Brain microvascular endothelial cell (primary cell): ENCODE data around the gene LSM14A.
"Not testable (repeated sequence)": the region's sequence is repeated elsewhere in the genome, so short reads cannot be mapped to it uniquely, and the experiment has no call there.

ENCODE experiments used
- DNase-seq: peaks from one replicate; pipeline ENCODE4 v3.0.0-alpha.2; 2020
- H3K27ac ChIP-seq: fragments of 250-450 bp; sonication (Bioruptor Pico); 2 replicates; pipeline ENCODE4 v1.5.1; 2020; ENCODE audit warnings: mild to moderate bottlenecking, moderate library complexity
- H3K27me3 ChIP-seq: fragments of 250-450 bp; sonication (Bioruptor Pico); replicated peaks from 2 replicates; pipeline ENCODE4 v1.5.1; 2020; ENCODE audit warnings: mild to moderate bottlenecking
- H3K36me3 ChIP-seq: fragments of 250-450 bp; sonication (Bioruptor Pico); replicated peaks from 2 replicates; pipeline ENCODE4 v1.5.1; 2020; ENCODE audit warnings: mild to moderate bottlenecking
- H3K4me3 ChIP-seq: 2 replicates; pipeline ENCODE4 v1.5.1; 2011; ENCODE audit warnings: low read depth, mild to moderate bottlenecking, control low read depth, low read length, moderate library complexity
- CTCF ChIP-seq: IDR thresholded peaks from 2 replicates; pipeline ENCODE4 v1.5.1; 2011; ENCODE audit warnings: low read depth, mild to moderate bottlenecking, moderate library complexity, low read length, control low read depth, inconsistent platforms; ENCODE audit errors: missing control alignments
- in situ Hi-C: cut with HindIII; loops from 2 replicates; pipeline ENCODE4 v1.10.0; 2017; ENCODE audit warnings: low sequenced_read_pairs, low pct_ligation_motif_present

Gene LSM14A

GRCh38 chr19:34151439-34151838 lies 20.9 kb upstream of the LSM14A start:
- no peak for TF ChIP-seq CTCF
- Histone ChIP-seq H3K27ac (no peak overlapping the region), H3K36me3 (no peaks in the 10 kb centered on the region), H3K27me3 (no peaks in the 10 kb centered on the region), H3K4me3 (no peak overlapping the region)
- in situ Hi-C loops, result no loop called here
- DNase-seq, result no peak

DNA sequence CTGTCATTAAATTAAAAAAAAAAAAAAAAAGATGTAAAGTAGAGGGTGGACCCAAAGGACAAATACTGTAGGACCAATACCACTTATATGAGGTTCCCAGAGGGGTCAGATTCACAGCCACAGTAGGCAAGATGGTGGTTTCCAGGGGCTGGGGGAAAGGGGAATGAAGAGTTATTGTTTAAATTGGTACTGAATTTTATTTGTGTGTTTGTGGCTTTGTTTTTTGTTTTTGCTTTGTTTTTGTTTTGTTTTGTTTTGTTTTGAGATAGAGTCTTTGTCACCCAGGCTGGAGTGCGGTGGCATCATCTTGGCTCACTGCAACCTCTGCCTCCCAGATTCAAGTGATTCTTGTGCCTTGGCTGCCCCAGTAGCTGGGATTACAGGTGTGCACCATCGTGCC lies 17.9 kb upstream of the LSM14A start:
- Histone ChIP-seq H3K36me3 (no peaks in the 10 kb centered on the region), H3K4me3 (no peak overlapping the region), H3K27me3 (no peaks in the 10 kb centered on the region), H3K27ac (no peak overlapping the region)
- no peak for DNase-seq
- in situ Hi-C loops, result no loop called here
- no peak for TF ChIP-seq CTCF

- DNase-seq, result peak; percentile 8
- H3K36me3 ChIP-seq, result no peaks in the 10 kb centered on the region
- no peak overlapping the region for H3K27ac ChIP-seq
- no peaks in the 10 kb centered on the region for H3K27me3 ChIP-seq
- in situ Hi-C loops, result no loop called here
- no peak overlapping the region for H3K4me3 ChIP-seq
- no peak for TF ChIP-seq CTCF
Observed at GRCh38 chr19:34155686-34156085, 16.6 kb upstream of the LSM14A start.

DNA sequence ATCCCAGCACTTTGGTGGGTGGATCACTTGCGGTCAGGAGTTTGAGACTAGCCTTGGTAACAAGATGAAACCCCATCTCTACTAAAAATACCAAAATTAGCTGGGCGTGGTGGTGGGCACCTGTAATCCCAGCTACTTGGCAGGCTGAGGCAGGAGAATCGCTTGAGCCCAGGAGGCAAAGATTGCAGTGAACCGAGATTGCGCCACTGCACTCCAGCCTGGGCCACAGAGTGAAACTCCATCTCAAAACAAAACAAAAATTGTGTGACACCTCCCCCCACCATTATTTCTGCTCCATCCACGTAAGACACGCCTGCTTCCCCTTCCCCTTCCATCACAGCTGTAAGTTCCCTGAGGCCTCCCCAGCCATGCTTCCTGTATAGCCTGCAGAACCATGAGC lies 13.3 kb upstream of the LSM14A start:
- in situ Hi-C loops, H3K27me3 ChIP-seq, H3K27ac ChIP-seq, H3K4me3 ChIP-seq, H3K36me3 ChIP-seq, DNase-seq: not testable (repeated sequence)

DNA sequence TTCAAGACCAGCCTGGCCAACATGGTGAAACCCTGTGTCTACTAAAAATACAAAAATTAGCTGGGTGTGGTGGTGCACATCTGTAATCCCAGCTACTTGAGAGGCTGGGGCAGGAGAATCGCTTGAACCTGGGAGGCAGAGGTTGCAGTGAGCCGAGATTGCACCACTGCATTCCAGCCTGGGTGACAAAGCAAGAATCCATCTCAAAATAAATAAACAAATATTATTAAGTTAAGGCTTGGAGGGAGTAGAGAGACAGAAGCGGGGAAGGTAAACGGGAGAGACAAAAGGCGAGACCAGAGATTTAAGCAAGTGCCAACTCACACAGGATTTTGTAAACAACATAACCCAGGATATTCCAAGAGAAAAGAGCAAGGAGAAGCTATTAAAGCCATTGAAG lies 12.8 kb upstream of the LSM14A start:
- H3K27ac ChIP-seq, in situ Hi-C loops, DNase-seq: not testable (repeated sequence)

DNA sequence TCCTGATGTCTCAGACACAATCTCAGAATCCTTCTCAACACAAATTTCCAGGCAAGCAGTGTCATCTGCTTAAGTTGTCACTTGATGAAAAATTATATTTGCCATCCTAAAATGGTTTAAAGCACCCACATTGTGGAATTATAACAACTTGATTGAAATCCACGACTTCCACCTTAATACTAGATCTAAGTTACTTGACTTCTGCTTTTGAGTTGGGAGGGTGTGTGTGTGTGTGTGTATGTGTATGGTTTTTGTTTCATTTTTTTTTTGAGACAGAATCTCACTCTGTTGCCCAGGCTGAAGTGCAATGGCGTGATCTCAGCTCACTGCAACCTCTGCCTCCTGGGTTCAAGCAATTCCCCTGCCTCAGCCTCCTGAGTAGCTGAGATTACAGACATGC lies 10.4 kb upstream of the LSM14A start:
- DNase-seq, H3K36me3 ChIP-seq, in situ Hi-C loops, H3K4me3 ChIP-seq, H3K27me3 ChIP-seq, H3K27ac ChIP-seq: not testable (repeated sequence)

More for the DNA sequence above, 12.8 kb upstream of the LSM14A start:
- not testable (repeated sequence) for H3K4me3 ChIP-seq, H3K36me3 ChIP-seq, H3K27me3 ChIP-seq

DNA sequence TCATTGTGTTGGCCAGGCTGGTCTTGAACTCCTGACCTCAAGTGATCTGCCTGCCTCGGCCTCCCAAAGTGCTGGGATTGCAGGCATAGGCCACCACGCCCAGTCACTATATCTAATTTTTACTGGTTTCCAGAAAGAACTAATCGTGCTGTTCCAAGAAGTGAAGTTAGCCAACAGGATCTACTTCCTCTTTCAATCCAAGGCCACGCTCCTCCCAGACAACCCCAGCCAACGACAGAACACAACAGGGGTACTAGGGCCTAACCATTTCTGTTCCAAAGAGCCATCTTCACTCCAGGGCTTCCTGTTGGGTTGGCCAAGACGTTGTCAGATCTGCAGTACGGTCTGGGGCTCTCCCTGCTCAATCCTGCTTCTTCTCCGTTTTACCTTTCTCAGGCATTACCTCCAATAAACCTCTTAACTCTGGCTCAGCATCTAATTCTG lies 7.0 kb upstream of the LSM14A start:
- no peaks in the 10 kb centered on the region for H3K27me3 ChIP-seq
- no peaks in the 10 kb centered on the region for H3K36me3 ChIP-seq
- TF ChIP-seq CTCF, result no peak
- H3K27ac ChIP-seq, result no peak overlapping the region
- no peak overlapping the region for H3K4me3 ChIP-seq
- DNase-seq, result no peak
- in situ Hi-C loops, result no loop called here

DNA sequence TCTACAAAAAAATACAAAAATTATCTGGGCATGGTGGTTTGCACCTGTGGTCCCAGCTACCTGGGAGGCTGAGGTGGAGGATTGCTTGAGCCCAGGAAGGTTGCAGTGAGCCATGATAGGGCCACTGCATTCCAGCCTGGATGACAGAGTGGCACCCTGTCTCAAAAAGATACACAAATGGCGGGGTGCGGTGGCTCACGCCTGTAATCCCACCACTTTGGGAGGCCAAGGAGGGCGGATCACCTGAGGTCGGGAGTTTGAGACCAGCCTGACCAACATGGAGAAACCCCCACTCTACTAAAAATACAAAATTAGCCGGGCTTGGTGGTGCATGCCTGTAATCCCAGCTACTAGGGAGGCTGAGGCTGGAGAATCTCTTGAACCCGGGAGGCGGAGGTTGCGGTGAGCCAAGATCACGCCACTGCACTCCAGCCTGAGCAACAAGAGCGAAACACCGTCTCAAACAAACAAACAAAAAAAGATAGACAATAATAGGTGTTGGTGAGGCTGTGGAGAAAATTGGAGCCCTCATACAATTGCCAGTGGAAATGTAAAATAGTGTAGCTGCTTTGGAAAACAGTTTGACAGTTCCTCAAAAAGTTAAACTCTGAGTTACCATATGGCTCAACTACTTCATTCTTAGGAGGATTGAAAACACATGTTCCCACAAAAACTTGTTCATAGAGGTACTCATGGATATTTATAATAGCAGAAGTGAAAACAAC lies 2.7 kb upstream of the LSM14A start:
- H3K27ac ChIP-seq, H3K27me3 ChIP-seq, in situ Hi-C loops, H3K36me3 ChIP-seq, H3K4me3 ChIP-seq, DNase-seq: not testable (repeated sequence)
